Activated CD8-positive, alpha-beta memory T cell treated with anti-CD3 and anti-CD28 coated beads for 48 hours (primary cell): Measurements from ENCODE around the gene PLD4.
"Not testable (repeated sequence)": the region's sequence is repeated elsewhere in the genome, so short reads cannot be mapped to it uniquely, and the experiment has no call there.

Source experiments
- DNase-seq, 3 experiments: peaks; one replicate each; pipeline ENCODE4 v3.0.0-alpha.2; 2020; ENCODE audit warnings: low read depth in 2 of 3, low spot score in 2 of 3

The PLD4 gene

GRCh38 chr14:104939666-104940410 is 15.2 kb downstream of the PLD4 start:
- DNase-seq, result no peak

GRCh38 chr14:104940526-104941150 is 16.0 kb downstream of the PLD4 start:
- DNase-seq, result no peak

- DNase-seq, result no peak
Observed at GRCh38 chr14:104941508-104942365, 17.1 kb downstream of the PLD4 start.

GRCh38 chr14:104942586-104942985 is 17.9 kb downstream of the PLD4 start:
- no peak for DNase-seq

- DNase-seq, result not testable (repeated sequence)
Observed at GRCh38 chr14:104943216-104944015, 18.7 kb downstream of the PLD4 start.

- not testable (repeated sequence) for DNase-seq
Observed at GRCh38 chr14:104944016-104944308, 19.3 kb downstream of the PLD4 start.

- not testable (repeated sequence) for DNase-seq
Observed at GRCh38 chr14:104944436-104945205, 19.9 kb downstream of the PLD4 start.

- DNase-seq, result not testable (repeated sequence)
Observed at GRCh38 chr14:104945266-104945665, 20.6 kb downstream of the PLD4 start.

- DNase-seq, result not testable (repeated sequence)
Observed at GRCh38 chr14:104945986-104946965, 21.6 kb downstream of the PLD4 start.

- not testable (repeated sequence) for DNase-seq
Observed at GRCh38 chr14:104947201-104947600, 22.5 kb downstream of the PLD4 start.

- DNase-seq, result not testable (repeated sequence)
Observed at GRCh38 chr14:104947881-104948735, 23.4 kb downstream of the PLD4 start.

GRCh38 chr14:104948736-104949031 is 24.0 kb downstream of the PLD4 start:
- DNase-seq, result no peak

GRCh38 chr14:104949406-104949955 is 24.8 kb downstream of the PLD4 start:
- DNase-seq, result not testable (repeated sequence)

- DNase-seq, result no peak
Observed at GRCh38 chr14:104950021-104950420, 25.3 kb downstream of the PLD4 start.

GRCh38 chr14:104950701-104951100 is 26.0 kb downstream of the PLD4 start:
- DNase-seq, result not testable (repeated sequence)

GRCh38 chr14:104951863-104952657 is 27.4 kb downstream of the PLD4 start:
- not testable (repeated sequence) for DNase-seq

- no peak for DNase-seq
Observed at GRCh38 chr14:104953097-104953496, 28.4 kb downstream of the PLD4 start.
